ENCODE results near the gene RPAP3. TPM values are rescaled to one million over a fixed set of nuclear protein-coding genes. Genes with fewer than 3 reads are reported as not detected.

RPAP3 gene
- total RNA-seq, 1 donor from 2014 or later, result 39.6 TPM

- TF ChIP-seq CTCF (IDR thresholded peaks at IDR 0.05; ENCODE audit: unreplicated experiment), result no peak
- Mint-ChIP-seq H3K4me3 (no peak overlapping the region), H3K27me3 (ENCODE audit: low read depth) (no peaks in the 10 kb centered on the region), H3K4me1 (peaks cover 3% of the 10 kb centered on the region), H3K27ac (no peak overlapping the region), H3K36me3 (peaks cover 34% of the 10 kb centered on the region), H3K9me3 (peaks cover 33% of the 10 kb centered on the region)
- no peak for DNase-seq (ENCODE audit: low spot score in 2 of 2, unreplicated experiment in 2 of 2)
These were observed 90.1 kb downstream of the RPAP3 start for GRCh38 chr12:47615711-47616110.

DNA sequence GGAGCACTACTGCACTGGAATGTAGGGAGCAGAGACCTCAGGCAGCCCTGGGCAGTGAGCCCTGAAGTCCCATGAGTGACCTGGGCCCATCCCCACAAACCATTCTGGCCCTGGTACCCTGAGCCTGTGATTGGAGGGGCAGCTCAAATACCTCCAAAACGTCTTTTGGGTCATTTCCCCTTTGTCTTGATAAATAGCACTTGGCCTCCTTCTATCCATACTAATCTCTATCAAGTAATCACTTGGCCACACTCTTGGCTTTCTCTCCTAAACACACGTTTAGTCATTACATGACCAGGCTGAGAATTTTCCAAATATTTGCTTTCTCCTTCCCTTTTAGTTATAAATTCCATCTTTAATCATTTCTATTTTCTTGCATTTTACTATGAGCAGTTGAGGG, 91.3 kb downstream of the RPAP3 start:
- Mint-ChIP-seq H3K36me3 (peaks cover 39% of the 10 kb centered on the region), H3K27me3 (ENCODE audit: low read depth) (no peaks in the 10 kb centered on the region), H3K9me3 (peaks cover 39% of the 10 kb centered on the region), H3K27ac (no peak overlapping the region), H3K4me1 (peaks cover 3% of the 10 kb centered on the region), H3K4me3 (no peak overlapping the region)
- no peak for TF ChIP-seq CTCF (IDR thresholded peaks at IDR 0.05; ENCODE audit: unreplicated experiment)
- no peak for DNase-seq (ENCODE audit: low spot score in 2 of 2, unreplicated experiment in 2 of 2)

GRCh38 chr12:47612953-47613352, 92.9 kb downstream of the RPAP3 start:
- peaks cover 46% of the 10 kb centered on the region for H3K9me3 Mint-ChIP-seq
- no peak overlapping the region for H3K4me3 Mint-ChIP-seq
- H3K27ac Mint-ChIP-seq, result no peak overlapping the region
- no peaks in the 10 kb centered on the region for H3K27me3 Mint-ChIP-seq (ENCODE audit: low read depth)
- DNase-seq (ENCODE audit: low spot score in 2 of 2, unreplicated experiment in 2 of 2), result no peak
- TF ChIP-seq CTCF (IDR thresholded peaks at IDR 0.05; ENCODE audit: unreplicated experiment), result no peak
- peaks cover 42% of the 10 kb centered on the region for H3K36me3 Mint-ChIP-seq
- H3K4me1 Mint-ChIP-seq, result peaks cover 3% of the 10 kb centered on the region

GRCh38 chr12:47611906-47612305, 93.9 kb downstream of the RPAP3 start:
- H3K4me3 Mint-ChIP-seq, result no peak overlapping the region
- peaks cover 54% of the 10 kb centered on the region for H3K9me3 Mint-ChIP-seq
- no peaks in the 10 kb centered on the region for H3K27me3 Mint-ChIP-seq (ENCODE audit: low read depth)
- no peak overlapping the region for H3K27ac Mint-ChIP-seq
- peaks cover 3% of the 10 kb centered on the region for H3K4me1 Mint-ChIP-seq
- H3K36me3 Mint-ChIP-seq, result peaks cover 49% of the 10 kb centered on the region
- no peak for TF ChIP-seq CTCF (IDR thresholded peaks at IDR 0.05; ENCODE audit: unreplicated experiment)
- DNase-seq (ENCODE audit: low spot score in 2 of 2, unreplicated experiment in 2 of 2), result no peak

Other genes starting within 250 kb of the RPAP3 start
- 0.11 to 0.51 TPM (median 0.29 TPM) in 3 replicates for gene ENDOU, start 19.5 kb upstream of the RPAP3 start, total RNA-seq
- gene RAPGEF3, start 52.9 kb upstream of the RPAP3 start, total RNA-seq, result 18.0 to 20.9 TPM (median 19.4 TPM) in 3 replicates
- 25.3 to 27.7 TPM (median 27.0 TPM) in 3 replicates for gene SLC48A1, start 67.2 kb upstream of the RPAP3 start, total RNA-seq
- gene HDAC7, start 113.9 kb upstream of the RPAP3 start, total RNA-seq, result 113 to 132 TPM (median 123 TPM) in 3 replicates
- gene VDR, start 199.0 kb upstream of the RPAP3 start, total RNA-seq, result 0.36 to 0.54 TPM (median 0.51 TPM) in 3 replicates

Data from mesothelial cell of epicardium (in vitro differentiated cells).